GM18498 (cell line): Measurements from ENCODE around the gene ADORA2A.
A peak's percentile ranks its signal among the peaks of the same experiment; 100 is the strongest.

Source experiments
- ATAC-seq: cut with Tn5 transposase; IDR thresholded peaks from one replicate; pipeline ENCODE4 v1.9.1; 2021; ENCODE audit warnings: mild to moderate bottlenecking, moderate library complexity; ENCODE audit not compliant: unreplicated experiment

The ADORA2A gene

DNA sequence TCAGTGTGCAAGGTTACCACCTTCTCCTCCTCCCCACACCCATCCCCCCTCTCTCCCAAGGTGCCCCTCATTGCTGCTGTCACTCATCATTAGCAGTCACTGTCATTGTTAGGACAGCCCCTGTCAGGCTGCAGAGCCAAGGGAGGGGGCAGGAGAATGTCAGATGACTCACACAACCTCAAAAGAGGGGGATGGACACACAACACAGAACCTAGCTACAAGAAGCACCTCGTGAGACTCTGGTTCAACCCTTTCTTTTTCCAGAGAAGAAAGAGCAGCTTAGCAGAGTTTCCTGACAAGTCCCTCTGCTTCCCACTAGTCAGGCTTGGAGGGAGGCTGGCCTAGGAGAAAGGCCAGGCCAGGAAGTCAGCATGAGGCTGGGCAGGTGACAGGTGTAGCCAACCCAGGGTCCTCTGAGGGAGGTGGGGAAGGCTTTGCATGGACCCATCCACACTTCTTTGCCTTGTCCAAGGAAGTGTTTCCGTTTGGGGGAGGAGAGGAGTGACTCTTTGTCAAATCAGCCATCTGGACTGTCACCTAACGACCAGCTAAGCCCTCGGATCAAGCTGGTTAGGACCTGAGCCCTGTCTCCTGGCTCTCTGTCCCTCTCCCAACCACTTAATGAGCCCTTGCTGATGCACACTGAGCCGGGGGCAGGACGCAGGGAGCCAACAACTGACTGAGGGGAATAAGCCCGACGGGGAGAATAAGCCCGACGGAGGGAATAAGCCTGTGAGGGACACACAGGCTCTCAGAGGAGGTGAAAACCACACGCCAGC, 18.3 kb downstream of the ADORA2A start:
- no peak for ATAC-seq

DNA sequence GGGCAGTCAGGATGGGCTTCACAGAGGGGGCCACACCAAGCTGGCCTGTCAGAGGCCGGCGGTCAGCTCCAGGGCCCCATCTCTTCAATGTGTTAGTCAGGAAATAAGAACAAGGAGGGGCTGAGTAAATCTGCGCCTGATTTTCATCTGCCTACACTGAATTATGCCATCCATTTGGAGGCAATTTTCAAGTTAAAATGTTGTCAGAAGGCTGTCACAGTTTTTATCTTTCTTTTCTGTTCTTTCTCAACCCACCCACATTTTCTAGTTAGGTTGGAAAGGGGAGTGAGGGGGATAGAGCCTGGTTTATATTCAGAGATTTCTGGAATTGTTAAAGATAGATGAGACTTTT, 18.8 kb downstream of the ADORA2A start:
- no peak for ATAC-seq

- no peak for ATAC-seq
Observed at GRCh38 chr22:24450610-24451009, 23.2 kb downstream of the ADORA2A start.

GRCh38 chr22:24451162-24451561, 23.8 kb downstream of the ADORA2A start:
- ATAC-seq: no peak

- ATAC-seq: no peak
Observed at GRCh38 chr22:24453853-24454252, 26.5 kb downstream of the ADORA2A start.

GRCh38 chr22:24455039-24455438, 27.6 kb downstream of the ADORA2A start:
- ATAC-seq: no peak

- ATAC-seq: no peak
Observed at GRCh38 chr22:24455751-24456426, 28.5 kb downstream of the ADORA2A start.

DNA sequence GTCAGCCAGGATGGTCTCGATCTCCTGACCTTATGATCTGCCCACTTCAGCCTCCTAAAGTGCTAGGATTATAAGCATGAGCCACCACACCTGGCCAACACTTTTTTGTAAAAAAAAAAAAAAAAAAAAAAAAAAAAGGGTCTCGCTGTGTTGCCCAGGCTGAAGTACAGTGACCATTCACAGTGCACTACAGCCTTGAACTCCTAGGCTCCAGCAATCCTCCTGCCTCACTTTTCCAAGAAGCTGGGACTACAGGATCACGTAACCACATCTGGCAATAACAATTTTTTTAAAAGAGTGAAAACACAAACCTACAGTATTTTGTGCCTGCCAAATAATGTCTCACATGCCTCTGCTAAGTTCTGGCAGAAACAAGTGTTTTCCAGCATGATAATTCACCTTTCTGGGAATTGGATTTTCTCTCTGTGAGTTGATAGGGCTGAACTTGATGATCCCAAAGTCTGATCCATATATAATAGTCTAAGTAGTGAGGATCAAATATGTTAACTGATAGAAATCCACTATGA, 30.6 kb downstream of the ADORA2A start:
- ATAC-seq: no peak

GRCh38 chr22:24459911-24460310, 32.5 kb downstream of the ADORA2A start:
- ATAC-seq: no peak

DNA sequence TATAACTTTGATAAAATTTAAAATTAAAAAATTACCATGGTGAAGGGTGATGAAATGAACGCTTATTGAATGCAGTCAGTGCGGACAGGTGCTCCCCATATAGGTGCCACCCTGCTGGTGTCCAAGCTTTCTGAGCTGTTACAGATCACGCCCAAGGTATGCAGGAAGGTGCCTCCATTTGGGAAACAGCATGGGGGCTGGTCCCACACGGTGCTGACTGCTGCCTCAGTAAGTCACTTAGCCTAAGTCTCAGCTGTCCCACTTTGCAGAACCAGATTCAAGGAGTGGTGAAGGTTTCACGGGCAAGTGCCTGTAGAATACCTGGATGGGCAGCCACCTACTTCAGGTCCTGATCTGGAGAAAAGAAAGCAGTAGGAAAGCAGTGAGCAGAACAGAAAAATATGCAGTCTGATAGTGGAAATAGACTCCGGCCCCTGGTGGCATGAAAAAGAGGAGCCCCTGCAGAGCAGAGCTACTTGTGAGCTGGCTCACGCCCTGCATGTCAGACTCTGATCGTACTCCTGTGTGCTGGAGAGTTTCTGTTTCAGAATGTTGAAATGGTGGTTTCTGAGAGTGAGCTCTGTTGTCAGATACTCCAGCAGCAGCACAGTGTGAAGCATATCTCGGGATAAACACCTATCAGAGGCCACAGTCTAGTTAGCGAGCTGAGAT, 33.2 kb downstream of the ADORA2A start:
- peak; percentile 55 for ATAC-seq

- no peak for ATAC-seq
Observed at GRCh38 chr22:24463071-24463760, 35.8 kb downstream of the ADORA2A start.

GRCh38 chr22:24465566-24465965, 38.2 kb downstream of the ADORA2A start:
- ATAC-seq: no peak

DNA sequence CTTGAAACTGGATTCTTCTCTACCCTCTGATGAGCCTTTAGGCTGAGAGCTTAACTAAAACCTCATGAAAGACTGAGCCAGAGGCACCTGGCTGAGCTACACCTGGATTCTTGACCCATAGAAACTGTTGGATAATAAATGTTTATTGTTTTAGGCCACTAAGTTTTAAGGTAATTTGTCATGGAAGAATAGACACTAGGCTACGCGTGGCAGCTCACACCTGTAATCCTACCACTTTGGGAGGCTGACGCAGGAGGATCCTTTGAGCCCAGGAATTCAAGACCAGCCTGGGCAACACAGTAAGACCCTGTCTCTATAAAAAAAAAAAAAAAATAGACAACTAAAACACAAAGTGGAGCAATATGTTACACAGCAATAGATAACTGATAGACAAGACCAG, 38.6 kb downstream of the ADORA2A start:
- no peak for ATAC-seq

GRCh38 chr22:24466716-24467328, 39.4 kb downstream of the ADORA2A start:
- ATAC-seq: no peak

DNA sequence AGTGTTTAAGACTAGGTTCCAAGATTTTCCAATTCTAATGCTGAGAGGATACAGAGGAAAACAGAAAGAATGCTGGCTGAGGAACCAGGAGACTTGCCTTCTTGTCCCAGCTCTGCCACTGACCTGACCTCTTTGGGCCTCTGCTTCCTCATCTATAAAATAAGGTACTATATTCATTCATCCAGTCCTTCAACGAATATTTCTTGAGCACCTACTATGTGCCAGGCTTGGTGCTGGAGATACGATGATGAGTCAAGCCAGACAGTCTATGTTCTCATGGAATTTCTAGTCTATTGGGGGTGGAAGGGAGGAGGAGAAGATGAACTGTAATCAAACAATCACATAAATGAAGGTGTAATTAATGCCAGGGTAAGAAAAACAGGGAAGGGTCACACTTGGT, 39.9 kb downstream of the ADORA2A start:
- no peak for ATAC-seq

DNA sequence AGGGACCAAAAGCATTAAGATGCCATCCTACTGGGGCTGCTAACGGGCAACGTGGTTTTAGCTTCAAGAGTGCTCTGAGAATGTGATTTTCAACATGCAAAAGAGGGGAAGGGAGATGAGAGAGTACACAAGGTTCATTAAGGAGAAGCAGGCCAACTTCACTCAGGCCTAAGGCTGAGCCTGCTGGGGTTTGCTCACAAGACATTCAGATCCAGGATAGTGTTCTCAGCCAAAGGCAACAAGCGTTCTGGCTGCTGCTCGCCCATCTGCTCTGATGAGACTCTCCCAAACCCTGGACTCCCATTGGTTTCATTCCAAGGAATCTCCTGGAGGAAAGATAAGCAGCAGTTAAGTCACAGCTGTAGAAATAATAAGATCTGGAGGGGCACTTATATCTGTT, 44.2 kb downstream of the ADORA2A start:
- no peak for ATAC-seq

DNA sequence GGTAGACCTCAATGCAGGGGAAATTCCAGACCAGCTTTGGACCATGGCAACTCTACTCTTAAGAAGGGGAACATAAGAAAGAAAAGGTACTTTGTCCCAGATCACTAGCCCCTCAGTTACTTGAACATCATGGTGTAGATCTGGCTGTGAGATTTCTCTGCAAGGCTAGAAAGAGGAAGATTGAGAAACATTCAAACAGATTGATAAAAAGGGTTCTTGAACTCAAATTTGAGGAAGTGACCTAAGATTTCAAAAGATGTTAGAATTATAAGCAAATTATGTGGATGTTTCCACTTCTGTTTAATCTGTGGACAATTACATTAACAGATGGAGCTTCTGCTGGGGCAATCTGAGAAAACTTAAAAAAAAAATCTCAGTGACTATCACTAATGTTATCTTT, 45.9 kb downstream of the ADORA2A start:
- ATAC-seq: no peak

GRCh38 chr22:24474221-24474620, 46.8 kb downstream of the ADORA2A start:
- no peak for ATAC-seq

DNA sequence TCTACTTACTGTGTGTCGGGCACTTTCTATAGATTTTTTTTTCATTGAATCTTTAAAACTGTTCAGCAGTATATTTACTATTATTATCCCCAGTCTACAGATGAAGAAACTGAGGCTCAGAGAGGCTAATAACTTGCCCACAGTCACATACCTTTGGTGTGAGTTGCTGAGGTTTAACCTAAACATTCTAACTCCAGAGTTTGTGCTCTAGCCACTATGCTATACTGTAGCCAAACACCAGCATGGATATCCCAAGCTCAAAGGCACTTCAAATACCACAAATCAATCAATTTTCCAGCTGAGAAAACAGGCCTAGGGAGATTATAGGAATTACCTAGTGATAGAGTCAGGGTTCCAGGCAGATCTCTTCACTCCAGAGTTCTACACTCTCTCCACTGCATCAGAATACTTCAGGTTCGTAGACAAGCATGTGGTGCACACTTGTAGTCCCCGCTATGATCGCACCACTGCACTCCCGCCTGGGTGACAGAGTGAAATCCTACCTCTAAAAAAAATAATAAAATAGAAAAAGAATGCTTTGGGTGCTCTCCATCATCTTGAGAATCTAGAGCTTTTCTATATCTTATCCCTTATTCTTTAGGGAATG, 47.4 kb downstream of the ADORA2A start:
- no peak for ATAC-seq

- no peak for ATAC-seq
Observed at GRCh38 chr22:24481641-24482040, 54.2 kb downstream of the ADORA2A start.
